Transverse colon (tissue), 4 donors: Measurements from ENCODE around the gene HVCN1. TPM values are rescaled to one million over a fixed set of nuclear protein-coding genes. Genes with fewer than 3 reads are reported as not detected.
A peak's percentile ranks its signal among the peaks of the same experiment; 100 is the strongest.

Experiments used
- DNase-seq: peaks from one replicate; pipeline ENCODE4 v3.0.0-alpha.2; 2019
- H3K27ac ChIP-seq, 4 donors: fragments of 200-600 bp; sonication (generic); 2 replicates each; pipeline ENCODE4 v1.5.1; 2016 to 2018; ENCODE audit warnings: inconsistent platforms in 4 of 4
- H3K27me3 ChIP-seq: fragments of 200-600 bp; sonication (generic); 2 replicates; pipeline ENCODE4 v1.5.1; 2017; ENCODE audit warnings: inconsistent platforms
- H3K36me3 ChIP-seq, 4 donors: fragments of 200-600 bp; sonication (generic); 2 replicates each; pipeline ENCODE4 v1.5.1; 2017 to 2019; ENCODE audit warnings: inconsistent platforms in 4 of 4
- H3K4me1 ChIP-seq, 4 donors: fragments of 200-600 bp; sonication (generic); 2 replicates each; pipeline ENCODE4 v1.5.1; 2017 to 2020; ENCODE audit warnings: inconsistent platforms in 4 of 4
- H3K4me3 ChIP-seq, 4 donors: fragments of 200-600 bp; sonication (generic); 1 replicate in 1 of 4; 2 replicates in 3 of 4; pipeline versions ENCODE4 v1.5.1 to v1.6.1; 2017 to 2019; ENCODE audit warnings: inconsistent platforms in 4 of 4
- H3K9me3 ChIP-seq, 2 donors: fragments of 200-600 bp; sonication (generic); 2 replicates each; pipeline ENCODE4 v1.5.1; 2017 to 2019; ENCODE audit warnings: inconsistent platforms in 2 of 2
- EP300 ChIP-seq: sonication (generic); formaldehyde crosslinking; IDR thresholded peaks from one replicate; pipeline ENCODE4 v1.6.1; 2017; ENCODE audit warnings: antibody characterized with exemption, low read depth
- POLR2A ChIP-seq: fragments of 450-650 bp; IDR thresholded peaks from one replicate; pipeline ENCODE4 v1.6.1; 2016; ENCODE audit warnings: antibody characterized with exemption, mild to moderate bottlenecking, moderate library complexity
- POLR2AphosphoS5 ChIP-seq, 3 donors: sonication (generic); formaldehyde crosslinking; IDR thresholded peaks; one replicate each; pipeline ENCODE4 v1.6.1; 2016; ENCODE audit warnings: antibody characterized with exemption in 3 of 3
- WGBS, 2 donors: methylation state at CpG; one replicate each; pipeline ENCODE4 v1.1.5; 2018; ENCODE audit warnings: low coverage in 1 of 2; 5-methylcytosine and 5-hydroxymethylcytosine counted together
- in situ Hi-C, 4 donors: fragments of 200-750 bp; cut with MboI; loops; one replicate each; pipeline versions ENCODE4 v1.15.0 to v1.15.1; 2017; ENCODE audit warnings: low sequenced_read_pairs in 3 of 4, low pct_ligation_motif_present in 1 of 4, low pct_unique_long_range_greater_than_20kb in 1 of 4
- intact Hi-C: fragments of 100-400 bp; cut with DNase I; formaldehyde crosslinking; loops from one replicate; pipeline ENCODE4 v1.15.1; 2023; ENCODE audit warnings: low total_unique reads
- total RNA-seq, 4 donors: library from RNA; depleted of rRNA; stranded (reverse); fragments of >200 nt; gene quantifications; one replicate each; pipeline ENCODE4 v1.1.0, GENCODE V29; 2016
- TF ChIP-seq, protein P1 (sequence below), 5 experiments: fragments of 200-600 bp in 3 of 5; fragments of 450-650 bp in 2 of 5; sonication (generic) in 3 of 5; IDR thresholded peaks; 1 replicate in 2 of 5; 2 replicates in 3 of 5; pipeline ENCODE4 v1.5.1; 2016 to 2017; ENCODE audit warnings: antibody characterized with exemption in 5 of 5, inconsistent platforms in 3 of 5, mild to moderate bottlenecking in 2 of 5, moderate library complexity in 1 of 5

Gene HVCN1
- total RNA-seq, 4 donors from 2014 or later = 3.4 to 7.9 (median 7.3) TPM; not detected in 1

DNA sequence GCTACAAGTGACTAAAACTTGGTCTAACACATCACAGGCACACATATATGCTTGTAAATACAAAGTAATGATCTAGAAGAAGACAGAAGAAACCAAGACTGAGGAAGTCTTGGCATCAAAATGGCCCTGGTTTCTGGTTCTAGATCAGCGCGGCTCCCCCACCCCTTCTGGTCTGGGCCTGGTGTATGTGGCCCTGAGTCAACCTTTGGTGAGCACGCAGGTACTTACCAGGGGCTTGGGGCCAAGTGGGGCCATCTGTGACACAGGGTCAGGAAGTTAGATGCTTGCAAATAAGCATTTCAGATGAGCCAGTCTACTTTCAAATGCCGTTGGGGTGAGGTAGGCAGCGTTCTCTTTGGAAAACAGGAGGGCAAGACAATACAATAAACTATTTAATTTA lies 13.2 kb upstream of the HVCN1 start:
- 93 to 96% methylated on average over 3 to 5 of the region's 5 CpGs for WGBS, 2 donors
- intact Hi-C loops = no loop called here
- in situ Hi-C loops = loop anchor here in 3 of 4 donors (5.0 to 25.0 kb wide), 5 partner anchors 123 to 190 kb away; partner anchors contain the start of genes CCDC63 (in 1 of the 3), RAD9B (in 1 of the 3) and VPS29 (in 1 of the 3)
- Histone ChIP-seq H3K9me3 (no peaks in the 10 kb centered on the region), H3K27me3 (no peaks in the 10 kb centered on the region), H3K27ac (no peak overlapping the region), H3K4me3 (no peak overlapping the region), H3K36me3 (no peaks in the 10 kb centered on the region), H3K4me1 (peaks cover 0 to 11% (median 2%) of the 10 kb centered on the region in 4 donors)
- no peak for DNase-seq
- TF ChIP-seq EP300 (no peak), POLR2A (no peak), POLR2AphosphoS5 (IDR thresholded peaks at IDR 0.05) (no peak)
- TF ChIP-seq, protein P1, sequence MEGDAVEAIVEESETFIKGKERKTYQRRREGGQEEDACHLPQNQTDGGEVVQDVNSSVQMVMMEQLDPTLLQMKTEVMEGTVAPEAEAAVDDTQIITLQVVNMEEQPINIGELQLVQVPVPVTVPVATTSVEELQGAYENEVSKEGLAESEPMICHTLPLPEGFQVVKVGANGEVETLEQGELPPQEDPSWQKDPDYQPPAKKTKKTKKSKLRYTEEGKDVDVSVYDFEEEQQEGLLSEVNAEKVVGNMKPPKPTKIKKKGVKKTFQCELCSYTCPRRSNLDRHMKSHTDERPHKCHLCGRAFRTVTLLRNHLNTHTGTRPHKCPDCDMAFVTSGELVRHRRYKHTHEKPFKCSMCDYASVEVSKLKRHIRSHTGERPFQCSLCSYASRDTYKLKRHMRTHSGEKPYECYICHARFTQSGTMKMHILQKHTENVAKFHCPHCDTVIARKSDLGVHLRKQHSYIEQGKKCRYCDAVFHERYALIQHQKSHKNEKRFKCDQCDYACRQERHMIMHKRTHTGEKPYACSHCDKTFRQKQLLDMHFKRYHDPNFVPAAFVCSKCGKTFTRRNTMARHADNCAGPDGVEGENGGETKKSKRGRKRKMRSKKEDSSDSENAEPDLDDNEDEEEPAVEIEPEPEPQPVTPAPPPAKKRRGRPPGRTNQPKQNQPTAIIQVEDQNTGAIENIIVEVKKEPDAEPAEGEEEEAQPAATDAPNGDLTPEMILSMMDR (IDR thresholded peaks at IDR 0.05) = no peak

DNA sequence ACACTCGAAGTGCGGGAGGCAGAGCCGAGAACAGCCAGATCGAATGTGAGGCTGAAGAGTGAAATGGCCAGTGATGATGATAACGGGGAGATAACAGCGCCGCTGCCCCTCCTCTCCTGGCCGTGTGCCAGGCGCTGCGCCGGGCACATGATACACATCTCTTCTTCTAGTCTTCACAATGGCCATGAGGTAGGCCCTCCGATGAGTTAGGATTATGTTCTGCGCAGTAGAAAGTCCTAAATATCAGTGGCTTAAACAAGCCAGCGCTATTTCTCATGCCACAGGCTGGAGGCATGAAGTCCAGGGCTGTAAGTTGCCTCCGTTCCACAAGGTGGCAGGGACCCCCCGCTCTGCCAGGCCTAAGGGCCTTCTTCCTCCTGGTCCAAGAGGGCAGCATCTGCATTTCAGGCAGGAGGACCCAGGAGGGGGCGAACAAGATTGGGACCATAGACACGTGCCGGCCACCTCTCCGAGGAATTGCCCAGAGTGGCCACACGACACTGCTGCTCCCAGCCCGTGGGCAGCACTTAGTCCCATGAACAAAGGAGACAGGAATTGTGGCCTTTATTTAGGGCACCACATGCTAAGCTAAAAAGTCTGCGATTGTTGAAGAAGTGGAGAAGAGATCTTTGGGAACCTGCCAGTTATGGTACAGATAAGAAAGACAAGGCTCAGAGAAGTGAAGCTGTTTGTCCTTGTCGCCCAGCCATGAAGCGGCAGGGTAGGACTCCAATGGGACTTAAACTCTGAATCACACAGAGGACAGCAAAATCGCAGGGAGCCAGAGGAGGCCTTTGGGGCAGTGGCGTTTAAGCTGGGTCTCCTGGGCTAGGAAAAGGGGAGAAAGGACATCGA lies 10.9 kb upstream of the HVCN1 start:
- Histone ChIP-seq H3K27ac (peak overlapping the region in 2 of 4 donors; percentile 20 to 52), H3K36me3 (no peaks in the 10 kb centered on the region), H3K27me3 (no peaks in the 10 kb centered on the region), H3K4me1 (peaks cover 0 to 11% (median 2%) of the 10 kb centered on the region in 4 donors), H3K9me3 (no peaks in the 10 kb centered on the region), H3K4me3 (no peak overlapping the region)
- intact Hi-C loops = no loop called here
- no peak for TF ChIP-seq POLR2AphosphoS5 (IDR thresholded peaks at IDR 0.05)
- TF ChIP-seq, protein P1 (IDR thresholded peaks at IDR 0.05) = no peak
- no peak for TF ChIP-seq POLR2A
- no peak for TF ChIP-seq EP300
- WGBS, 2 donors = 80 to 87% methylated on average over 7 to 28 of the region's 28 CpGs
- in situ Hi-C loops = loop anchor here in 3 of 4 donors (5.0 to 25.0 kb wide), 5 partner anchors 125 to 188 kb away; partner anchors contain the start of genes CCDC63 (in 1 of the 3), RAD9B (in 1 of the 3) and VPS29 (in 1 of the 3)
- no peak for DNase-seq

- Histone ChIP-seq H3K9me3 (no peaks in the 10 kb centered on the region), H3K27ac (peak overlapping the region; percentile 6 to 63 (median 42)), H3K27me3 (no peaks in the 10 kb centered on the region), H3K4me1 (peaks cover 0 to 11% (median 2%) of the 10 kb centered on the region in 4 donors), H3K4me3 (no peak overlapping the region), H3K36me3 (no peaks in the 10 kb centered on the region)
- peak; percentile 81 for DNase-seq
- no peak for TF ChIP-seq EP300
- TF ChIP-seq POLR2AphosphoS5 (IDR thresholded peaks at IDR 0.05) = no peak
- TF ChIP-seq, protein P1 (IDR thresholded peaks at IDR 0.05) = peak; percentile 53 to 83 (median 65)
- no peak for TF ChIP-seq POLR2A
- intact Hi-C loops = no loop called here
- in situ Hi-C loops = no loop called here
- whole genome bisulfite sequencing, 2 donors = 42 to 44% methylated on average over 3 to 20 of the region's 20 CpGs
Measured at GRCh38 chr12:110698171-110698902, 9.4 kb upstream of the HVCN1 start.

GRCh38 chr12:110697236-110697635 lies 8.3 kb upstream of the HVCN1 start:
- Histone ChIP-seq H3K9me3 (no peaks in the 10 kb centered on the region), H3K4me3 (no peak overlapping the region), H3K4me1 (peaks cover 0 to 11% (median 2%) of the 10 kb centered on the region in 4 donors), H3K27ac (no peak overlapping the region), H3K36me3 (no peaks in the 10 kb centered on the region), H3K27me3 (no peaks in the 10 kb centered on the region)
- intact Hi-C loops = no loop called here
- 83 to 84% methylated on average over 1 to 2 of the region's 2 CpGs for WGBS, 2 donors
- TF ChIP-seq EP300 (no peak), POLR2A (no peak), POLR2AphosphoS5 (IDR thresholded peaks at IDR 0.05) (no peak)
- TF ChIP-seq, protein P1 (IDR thresholded peaks at IDR 0.05) = no peak
- in situ Hi-C loops = no loop called here
- no peak for DNase-seq
